ENCODE data around the gene EPGN. TPM values are rescaled to one million over a fixed set of nuclear protein-coding genes. Genes with fewer than 3 reads are reported as not detected.

EPGN gene
- total and polyA plus RNA-seq, 2 donors (not counting 3 experiments of a cell fraction or from before 2014, with no cell fraction given), result 1.2 TPM; not detected in 1

GRCh38 chr4:74260036-74260435, 48.2 kb upstream of the EPGN start:
- H4K20me1 ChIP-seq (replicated peaks; ENCODE audit: control insufficient read depth, extremely low read depth, insufficient read depth, low read length), result no peaks in the 10 kb centered on the region
- DNase-seq (ENCODE audit: low read depth, low spot score), result no peak
- dilution Hi-C loops (cut with MboI; ENCODE audit: extremely low pct_ligation_motif_present, low sequenced_read_pairs), result no loop called here
- H3K9ac ChIP-seq (replicated peaks; ENCODE audit: extremely low read depth, insufficient read depth, low read length), result no peak overlapping the region
- intact Hi-C loops (cut with micrococcal nuclease), result no loop called here
- no peaks in the 10 kb centered on the region for H3K9me1 ChIP-seq (replicated peaks; ENCODE audit: control insufficient read depth, extremely low read depth, insufficient read depth, low read length)
- H3K4me3 ChIP-seq (replicated peaks in 1 of 3; ENCODE audit: insufficient read depth in 1 of 3, low read depth in 1 of 3, low read length in 3 of 3), result no peak overlapping the region
- H3K27me3 ChIP-seq (ENCODE audit: control insufficient read depth in 2 of 2, insufficient read depth in 2 of 2, low read length in 2 of 2), result no peaks in the 10 kb centered on the region
- no peak overlapping the region for H3K4me2 ChIP-seq (ENCODE audit: insufficient read depth, low read length)
- CTCF ChIA-PET, result interaction anchor here (1.0 to 1.6 kb wide), 3 partner anchors 8 to 32 kb away, joined by 3 to 11 read pairs (median 3); no protein-coding TSS in a partner anchor
- H3K79me2 ChIP-seq (ENCODE audit: control insufficient read depth, insufficient read depth, low read length), result no peaks in the 10 kb centered on the region
- H3K9me3 ChIP-seq (replicated peaks; ENCODE audit: control insufficient read depth, insufficient read depth, low read length), result no peaks in the 10 kb centered on the region
- no peak overlapping the region for H2AFZ ChIP-seq (ENCODE audit: low read depth, low read length)
- no peak for FAIRE-seq
- H3K27ac ChIP-seq (ENCODE audit: insufficient read depth, low read depth, low read length), result no peak overlapping the region
- no TSS peak for BruUV-seq (replicated peaks)
- no peaks in the 10 kb centered on the region for H3K36me3 ChIP-seq (ENCODE audit: control insufficient read depth in 2 of 2, extremely low read depth in 1 of 2, insufficient read depth in 2 of 2, low read length in 2 of 2)
- TF ChIP-seq POLR2A (IDR thresholded peaks at IDR 0.05; ENCODE audit: low read depth, low read length) (no peak), JUN (IDR thresholded peaks at IDR 0.05; ENCODE audit: borderline replicate concordance, insufficient read depth, insufficient read length, low read depth) (no peak), MAX (IDR thresholded peaks at IDR 0.05; ENCODE audit: insufficient read depth, insufficient read length) (no peak), CTCF (IDR thresholded peaks at IDR 0.05; ENCODE audit: extremely low read depth in 1 of 2, insufficient read depth in 1 of 2, low read depth in 1 of 2, low read length in 2 of 2) (no peak), GATA2 (IDR thresholded peaks at IDR 0.05; ENCODE audit: insufficient read depth, insufficient read length, low read depth, low read length) (no peak), MYC (IDR thresholded peaks at IDR 0.05; ENCODE audit: low read depth, low read length) (no peak), EZH2 (IDR thresholded peaks at IDR 0.05; ENCODE audit: borderline replicate concordance, low read depth, low read length, severe bottlenecking) (no peak), POLR2AphosphoS5 (IDR thresholded peaks at IDR 0.05; ENCODE audit: insufficient read depth, low read depth, low read length) (no peak), FOS (IDR thresholded peaks at IDR 0.05; ENCODE audit: borderline replicate concordance, insufficient read depth, low read length) (no peak)
- no peaks in the 10 kb centered on the region for H3K4me1 ChIP-seq (ENCODE audit: control insufficient read depth, extremely low read depth, insufficient read depth, low read length)
- POLR2A ChIA-PET, result no interaction called here
